Omental fat pad (tissue), 4 donors: ENCODE measurements around the gene RTN4RL1. TPM values are rescaled to one million over a fixed set of nuclear protein-coding genes. Genes with fewer than 3 reads are reported as not detected.
A peak's percentile ranks its signal among the peaks of the same experiment; 100 is the strongest.
"Not testable (repeated sequence)": the region's sequence is repeated elsewhere in the genome, so short reads cannot be mapped to it uniquely, and the experiment has no call there.

Source experiments
- ATAC-seq: fragments of 150-250 bp; one replicate; pipeline ENCODE4 v1.9.1; 2016; ENCODE audit warnings: mild to moderate bottlenecking, moderate library complexity; ENCODE audit not compliant: low FRiP score
- DNase-seq: peaks from one replicate; pipeline ENCODE4 v3.0.0-alpha.2; 2019; ENCODE audit warnings: low spot score
- total RNA-seq, 4 donors: library from RNA; depleted of rRNA; stranded (reverse); fragments of >200 nt; gene quantifications; one replicate each; pipeline ENCODE4 v1.1.0, GENCODE V29; 2016
- TF ChIP-seq, protein P1 (sequence below), 3 donors: fragments of 450-650 bp; IDR thresholded peaks; one replicate each; pipeline ENCODE4 v1.5.1; 2016 to 2017; ENCODE audit warnings: antibody characterized with exemption in 3 of 3, mild to moderate bottlenecking in 3 of 3, moderate library complexity in 2 of 3

The RTN4RL1 gene
- total RNA-seq, 4 donors from 2014 or later, result 4.5 to 5.2 (median 4.6) TPM

GRCh38 chr17:2017274-2017941, 7.7 kb downstream of the RTN4RL1 start:
- TF ChIP-seq, protein P1, sequence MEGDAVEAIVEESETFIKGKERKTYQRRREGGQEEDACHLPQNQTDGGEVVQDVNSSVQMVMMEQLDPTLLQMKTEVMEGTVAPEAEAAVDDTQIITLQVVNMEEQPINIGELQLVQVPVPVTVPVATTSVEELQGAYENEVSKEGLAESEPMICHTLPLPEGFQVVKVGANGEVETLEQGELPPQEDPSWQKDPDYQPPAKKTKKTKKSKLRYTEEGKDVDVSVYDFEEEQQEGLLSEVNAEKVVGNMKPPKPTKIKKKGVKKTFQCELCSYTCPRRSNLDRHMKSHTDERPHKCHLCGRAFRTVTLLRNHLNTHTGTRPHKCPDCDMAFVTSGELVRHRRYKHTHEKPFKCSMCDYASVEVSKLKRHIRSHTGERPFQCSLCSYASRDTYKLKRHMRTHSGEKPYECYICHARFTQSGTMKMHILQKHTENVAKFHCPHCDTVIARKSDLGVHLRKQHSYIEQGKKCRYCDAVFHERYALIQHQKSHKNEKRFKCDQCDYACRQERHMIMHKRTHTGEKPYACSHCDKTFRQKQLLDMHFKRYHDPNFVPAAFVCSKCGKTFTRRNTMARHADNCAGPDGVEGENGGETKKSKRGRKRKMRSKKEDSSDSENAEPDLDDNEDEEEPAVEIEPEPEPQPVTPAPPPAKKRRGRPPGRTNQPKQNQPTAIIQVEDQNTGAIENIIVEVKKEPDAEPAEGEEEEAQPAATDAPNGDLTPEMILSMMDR (IDR thresholded peaks at IDR 0.05), result no peak
- ATAC-seq (no peak), DNase-seq (no peak)

GRCh38 chr17:2016494-2016893, 8.6 kb downstream of the RTN4RL1 start:
- ATAC-seq, result no peak
- TF ChIP-seq, protein P1 (IDR thresholded peaks at IDR 0.05), result no peak
- no peak for DNase-seq

DNA sequence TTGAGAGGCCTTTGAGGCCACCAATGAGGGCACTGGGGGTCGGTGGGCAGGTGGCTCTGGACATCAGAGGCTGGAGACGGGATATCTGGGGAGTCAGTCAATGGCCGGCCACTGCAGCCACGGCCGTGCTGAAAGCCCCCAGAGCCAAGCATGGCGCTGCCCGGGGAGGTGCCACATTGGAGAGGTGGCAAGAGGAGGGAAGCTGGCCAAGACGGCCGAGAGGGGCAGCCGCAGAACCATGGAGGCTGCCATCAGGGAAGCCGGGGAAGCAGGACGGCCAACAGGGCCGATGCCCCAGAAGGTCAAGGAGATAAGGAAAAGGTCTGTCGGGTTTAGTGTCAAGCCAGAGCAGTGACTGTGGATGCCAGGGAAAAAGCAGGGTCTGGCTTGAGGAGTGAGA, 9.8 kb downstream of the RTN4RL1 start:
- ATAC-seq, result no peak
- DNase-seq, result no peak
- TF ChIP-seq, protein P1 (IDR thresholded peaks at IDR 0.05), result no peak

GRCh38 chr17:2013994-2014317, 11.2 kb downstream of the RTN4RL1 start:
- DNase-seq, result no peak
- ATAC-seq, result no peak
- TF ChIP-seq, protein P1 (IDR thresholded peaks at IDR 0.05), result no peak

- not testable (repeated sequence) for ATAC-seq, DNase-seq
Measured at GRCh38 chr17:2013220-2013993, 11.7 kb downstream of the RTN4RL1 start.

DNA sequence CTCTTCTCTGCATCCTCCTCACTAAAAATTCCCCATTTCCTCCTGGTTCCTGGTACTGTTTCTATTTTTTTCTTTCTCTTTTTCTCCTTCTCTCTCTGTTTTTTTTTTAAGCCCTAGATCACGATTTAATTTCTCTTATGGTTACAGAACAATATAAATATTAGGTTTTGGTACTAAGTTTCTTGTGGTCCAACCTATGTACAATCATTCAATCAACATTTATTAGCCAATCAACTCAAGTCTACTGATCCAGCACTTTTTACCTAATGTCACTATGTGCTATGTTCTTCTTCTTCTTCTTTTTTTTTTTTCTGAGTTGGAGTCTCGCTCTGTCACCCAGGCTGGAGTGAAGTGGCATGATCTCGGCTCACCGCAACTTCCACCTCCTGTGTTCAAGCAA, 12.6 kb downstream of the RTN4RL1 start:
- ATAC-seq (no peak), DNase-seq (no peak)
- TF ChIP-seq, protein P1 (IDR thresholded peaks at IDR 0.05), result no peak

DNA sequence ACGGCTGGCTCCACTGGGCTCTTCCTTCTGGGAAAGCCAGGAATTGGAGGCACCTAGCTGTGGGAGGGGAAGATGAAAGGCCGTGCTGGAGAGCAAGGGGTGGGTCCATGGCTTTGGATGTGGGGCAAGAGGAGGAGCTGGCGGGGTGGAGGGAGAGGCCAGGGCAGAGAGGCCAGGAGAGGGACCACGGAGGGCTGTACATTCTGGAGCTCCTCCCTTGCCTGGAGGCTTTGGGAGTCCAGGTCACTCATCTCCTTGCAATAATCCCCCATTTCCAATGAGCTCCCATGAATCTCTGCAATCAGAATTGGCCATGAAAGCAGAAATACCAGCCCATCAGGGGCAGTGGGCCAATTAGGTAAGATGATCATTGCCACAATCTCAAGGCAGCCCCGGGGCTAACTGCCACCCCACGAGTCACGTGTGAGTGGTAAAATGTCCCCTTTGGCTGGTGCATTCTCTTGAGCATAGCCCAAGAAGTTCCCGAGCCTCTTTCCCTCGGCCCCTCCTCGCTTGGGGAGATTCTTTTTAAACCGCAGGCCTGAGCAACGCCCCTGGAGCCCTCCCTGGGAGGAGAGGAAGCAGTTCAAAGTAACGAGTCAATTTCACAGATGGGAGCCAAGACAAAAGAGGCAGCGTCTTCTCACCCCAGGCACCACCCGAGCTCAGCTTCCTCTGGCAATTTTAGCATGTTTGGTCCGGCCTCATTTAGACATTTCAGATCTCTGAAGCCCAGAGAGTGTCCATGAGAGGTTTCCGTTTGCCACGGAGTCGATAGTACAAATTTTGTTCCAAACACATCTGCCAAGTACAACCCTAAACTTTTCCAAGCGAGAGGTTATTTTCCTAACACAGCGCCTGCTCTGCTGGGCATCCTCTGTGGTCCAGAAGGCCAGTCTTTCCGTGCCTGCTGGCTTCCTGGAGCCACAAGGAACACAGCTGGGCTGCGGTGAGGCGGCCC, 13.4 kb downstream of the RTN4RL1 start:
- peak; percentile 45 for ATAC-seq
- no peak for DNase-seq
- TF ChIP-seq, protein P1 (IDR thresholded peaks at IDR 0.05), result no peak
